ENCODE results near the gene TMEM132D.

DNA sequence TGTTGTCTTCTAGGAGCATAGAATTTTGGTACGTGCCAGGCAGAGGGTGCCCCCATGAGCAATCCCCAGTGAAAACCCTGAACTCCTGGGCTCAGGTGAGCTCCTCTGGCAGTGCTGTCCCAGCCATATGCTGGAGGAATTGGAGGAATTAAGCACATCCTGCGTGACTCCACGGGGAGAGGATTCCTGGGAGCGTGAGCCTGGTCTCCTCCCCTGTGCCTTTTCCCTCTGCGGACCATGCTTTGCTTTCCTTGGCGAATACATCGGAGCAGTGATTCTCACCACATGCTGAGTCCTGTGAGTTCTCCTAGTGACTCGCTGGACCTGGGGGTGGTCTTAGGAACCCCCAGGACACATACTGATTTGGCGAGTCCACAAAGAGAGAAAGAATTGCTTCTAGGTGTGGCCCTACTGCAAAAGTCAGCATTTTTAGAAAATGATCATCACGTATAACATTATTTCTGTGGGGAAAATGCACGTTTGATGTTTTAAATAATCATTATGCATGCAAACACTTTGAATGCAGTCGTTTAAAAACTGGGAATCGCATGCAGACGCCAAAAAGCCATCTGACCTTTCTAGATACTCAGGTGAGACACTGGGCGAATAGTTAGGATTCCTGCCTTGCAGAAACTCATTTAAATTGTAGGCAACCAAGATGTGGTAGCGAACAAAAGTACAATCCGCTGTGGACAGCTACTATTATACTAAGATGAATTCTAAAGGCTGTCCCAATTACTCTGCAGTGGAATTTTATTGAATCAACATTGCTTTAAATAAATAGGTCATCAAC, 370.9 kb downstream of the TMEM132D start:
- TF ChIP-seq POLR2A (IDR thresholded peaks at IDR 0.05; ENCODE audit: low read length) (no peak), GATA1 (IDR thresholded peaks at IDR 0.05; ENCODE audit: low read depth, low read length) (no peak)

Measured in erythroblast (primary cell).